Measurements from ENCODE around the gene ZDHHC12.

GRCh38 chr9:128718475-128718874, 5.5 kb downstream of the ZDHHC12 start:
- TF ChIP-seq CTCF (IDR thresholded peaks at IDR 0.05), result no peak
- no peak for TF ChIP-seq ZFX (IDR thresholded peaks at IDR 0.05; ENCODE audit: borderline replicate concordance)

All from 22Rv1 (cell line).